Thoracic aorta (tissue), 2 donors: Measurements from ENCODE around the gene ZFAND3. TPM values are rescaled to one million over a fixed set of nuclear protein-coding genes. Genes with fewer than 3 reads are reported as not detected.
A peak's percentile ranks its signal among the peaks of the same experiment; 100 is the strongest.

Source experiments
- ATAC-seq: fragments of 150-250 bp; one replicate; pipeline ENCODE4 v1.8.0; 2017; ENCODE audit warnings: low read depth; ENCODE audit not compliant: insufficient number of reproducible peaks, low FRiP score
- DNase-seq: peaks from one replicate; pipeline ENCODE4 v3.0.0-alpha.2; 2020; ENCODE audit warnings: low spot score
- H3K27ac ChIP-seq, 2 donors: fragments of 200-600 bp; sonication (generic); 1 replicate in 1 of 2; 2 replicates in 1 of 2; pipeline ENCODE4 v1.5.1; 2016; ENCODE audit warnings: mild to moderate bottlenecking in 2 of 2, moderate library complexity in 2 of 2
- H3K27me3 ChIP-seq: fragments of 200-600 bp; sonication (generic); replicated peaks from 2 replicates; pipeline ENCODE4 v1.6.0; 2016; ENCODE audit warnings: mild to moderate bottlenecking; ENCODE audit not compliant: insufficient read depth
- H3K36me3 ChIP-seq: fragments of 200-600 bp; sonication (generic); one replicate; pipeline ENCODE4 v1.5.1; 2016
- H3K4me1 ChIP-seq, 2 donors: fragments of 200-600 bp; sonication (generic); 1 replicate in 1 of 2; 2 replicates in 1 of 2; pipeline versions ENCODE4 v1.5.1 to v1.6.0; 2016; ENCODE audit warnings: low read depth in 2 of 2, mild to moderate bottlenecking in 1 of 2; ENCODE audit not compliant: control insufficient read depth in 1 of 2
- H3K4me3 ChIP-seq: fragments of 200-600 bp; sonication (generic); 2 replicates; pipeline ENCODE4 v1.5.1; 2016; ENCODE audit warnings: mild to moderate bottlenecking
- H3K9me3 ChIP-seq: fragments of 200-600 bp; sonication (generic); 2 replicates; pipeline ENCODE4 v1.5.1; 2016
- CTCF ChIP-seq: fragments of 200-600 bp; sonication (generic); IDR thresholded peaks from one replicate; pipeline ENCODE4 v1.5.1; 2019; ENCODE audit warnings: antibody characterized with exemption
- total RNA-seq, 2 donors: library from RNA; depleted of rRNA; stranded (reverse); fragments of >200 nt; gene quantifications; one replicate each; pipeline versions ENCODE4 v1.1.0 to v1.2.3, GENCODE V29; 2016

The ZFAND3 gene
- total RNA-seq, 2 donors from 2014 or later: 45.4 to 56.2 TPM

GRCh38 chr6:37791156-37791919 lies 28.2 kb upstream of the ZFAND3 start:
- TF ChIP-seq CTCF: peak; percentile 98
- Histone ChIP-seq H3K4me3 (no peak overlapping the region), H3K9me3 (no peaks in the 10 kb centered on the region), H3K4me1 (peaks cover 0 to 27% of the 10 kb centered on the region in 2 donors), H3K27me3 (no peaks in the 10 kb centered on the region), H3K27ac (no peak overlapping the region), H3K36me3 (no peaks in the 10 kb centered on the region)
- peak; percentile 96 for ATAC-seq
- DNase-seq: peak; percentile 81

GRCh38 chr6:37792457-37793033 lies 27.0 kb upstream of the ZFAND3 start:
- no peak for ATAC-seq
- TF ChIP-seq CTCF: no peak
- Histone ChIP-seq H3K9me3 (no peaks in the 10 kb centered on the region), H3K27me3 (no peaks in the 10 kb centered on the region), H3K4me3 (no peak overlapping the region), H3K4me1 (peaks cover 0 to 27% of the 10 kb centered on the region in 2 donors), H3K27ac (no peak overlapping the region), H3K36me3 (no peaks in the 10 kb centered on the region)
- no peak for DNase-seq

- ATAC-seq (no peak), DNase-seq (no peak)
- no peaks in the 10 kb centered on the region for H3K9me3 ChIP-seq
- H3K27me3 ChIP-seq: no peaks in the 10 kb centered on the region
- H3K36me3 ChIP-seq: no peaks in the 10 kb centered on the region
- no peak overlapping the region for H3K27ac ChIP-seq
- no peak for TF ChIP-seq CTCF
- H3K4me3 ChIP-seq: no peak overlapping the region
- H3K4me1 ChIP-seq: peaks cover 0 to 28% of the 10 kb centered on the region in 2 donors
These were observed 26.5 kb upstream of the ZFAND3 start for GRCh38 chr6:37793067-37793466.

- Histone ChIP-seq H3K27ac (no peak overlapping the region), H3K4me3 (no peak overlapping the region), H3K36me3 (no peaks in the 10 kb centered on the region), H3K4me1 (peaks cover 3 to 45% of the 10 kb centered on the region in 2 donors), H3K27me3 (no peaks in the 10 kb centered on the region), H3K9me3 (no peaks in the 10 kb centered on the region)
- peak; percentile 51 for ATAC-seq
- no peak for DNase-seq
- TF ChIP-seq CTCF: no peak
These were observed 24.7 kb upstream of the ZFAND3 start for GRCh38 chr6:37794825-37795224.

- TF ChIP-seq CTCF: no peak
- Histone ChIP-seq H3K9me3 (no peaks in the 10 kb centered on the region), H3K36me3 (no peaks in the 10 kb centered on the region), H3K4me1 (peaks cover 3 to 34% of the 10 kb centered on the region in 2 donors), H3K4me3 (no peak overlapping the region), H3K27me3 (no peaks in the 10 kb centered on the region), H3K27ac (peak overlapping the region in 1 of 2 donors; percentile 41)
- ATAC-seq: no peak
- no peak for DNase-seq
These were observed 20.9 kb upstream of the ZFAND3 start for GRCh38 chr6:37798436-37799262.
